Stimulated activated CD8-positive, alpha-beta memory T cell treated with anti-CD3 and anti-CD28 coated beads, Interleukin-7, amount 100 ng/mL, for 48 hours (primary cell): ENCODE results near the gene ZNF880.
"Not testable (repeated sequence)": the region's sequence is repeated elsewhere in the genome, so short reads cannot be mapped to it uniquely, and the experiment has no call there.

Experiments
- DNase-seq, 2 donors: peaks; one replicate each; pipeline ENCODE4 v3.0.0-alpha.2; 2020; ENCODE audit warnings: low read depth in 1 of 2; ENCODE audit errors: extremely low read depth in 1 of 2

Gene ZNF880

GRCh38 chr19:52369559-52370340 lies at the start of gene ZNF880:
Gene ZNF880, plus strand, starts transcription at chr19:52369923. Its CDS starts 43 bp downstream, at chr19:52369966.
- peak; percentile 74 to 86 for DNase-seq

DNA sequence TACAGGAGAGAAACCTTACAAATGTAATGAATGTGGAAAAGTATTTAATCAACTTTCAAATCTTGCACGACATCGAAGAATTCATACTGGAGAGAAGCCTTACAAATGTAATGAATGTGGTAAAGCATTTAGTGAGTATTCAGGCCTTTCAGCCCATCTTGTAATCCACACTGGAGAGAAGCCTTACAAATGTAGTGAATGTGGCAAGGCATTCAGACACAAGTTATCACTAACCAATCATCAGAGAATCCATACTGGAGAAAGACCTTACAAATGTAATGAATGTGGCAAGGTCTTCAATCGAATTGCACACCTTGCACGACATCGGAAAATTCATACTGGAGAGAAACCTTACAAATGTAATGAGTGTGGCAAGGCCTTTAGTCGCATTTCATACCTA lies 47.3 kb upstream of the ZNF880 start:
- DNase-seq: no peak

- DNase-seq: no peak
Observed at GRCh38 chr19:52331757-52332156, 38.0 kb upstream of the ZNF880 start.

- no peak for DNase-seq
Observed at GRCh38 chr19:52335768-52336116, 34.0 kb upstream of the ZNF880 start.

DNA sequence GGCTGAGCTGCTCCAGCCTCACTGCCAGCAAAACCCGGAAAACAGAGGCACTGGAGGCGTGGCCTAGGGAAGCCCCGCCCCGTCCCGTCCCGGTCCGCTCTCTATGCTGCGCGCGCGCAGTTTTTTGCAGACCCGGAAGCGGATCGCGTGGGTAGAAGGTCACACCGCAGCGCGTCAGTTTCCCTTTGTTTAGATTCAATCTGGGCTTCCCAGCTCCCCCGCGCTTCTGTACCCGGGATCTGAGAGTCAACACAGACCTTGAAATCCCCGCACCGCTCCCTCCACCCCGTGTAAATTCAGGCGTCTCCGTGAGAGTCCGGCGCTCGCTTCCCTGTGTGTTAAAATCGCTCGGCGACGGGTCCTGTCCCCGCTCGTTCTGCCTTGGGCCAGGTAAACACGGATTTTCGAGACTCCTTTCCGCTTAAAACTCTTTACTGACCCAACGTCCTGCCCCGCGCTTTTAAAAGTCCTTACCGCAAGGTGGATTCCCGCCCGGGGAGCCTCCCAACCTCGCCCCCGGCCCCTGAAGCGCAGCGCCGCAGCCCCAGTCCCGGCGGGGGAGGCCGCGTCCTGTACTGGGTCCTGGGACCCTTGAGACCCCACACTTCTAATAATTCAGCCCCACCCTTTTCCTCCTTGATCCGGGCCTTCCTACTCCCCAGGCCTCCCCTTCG lies 33.5 kb upstream of the ZNF880 start, which contains the start of gene ZNF610:
Gene ZNF610, plus strand, starts transcription at position 127 of the 674 bp plus-strand sequence. CDS start 12,930 bp downstream, outside the sequence.
- DNase-seq: peak; percentile 61 to 80

GRCh38 chr19:52336791-52337381 lies 32.8 kb upstream of the ZNF880 start:
- no peak for DNase-seq

GRCh38 chr19:52339022-52339421 lies 30.7 kb upstream of the ZNF880 start:
- DNase-seq: not testable (repeated sequence)

DNA sequence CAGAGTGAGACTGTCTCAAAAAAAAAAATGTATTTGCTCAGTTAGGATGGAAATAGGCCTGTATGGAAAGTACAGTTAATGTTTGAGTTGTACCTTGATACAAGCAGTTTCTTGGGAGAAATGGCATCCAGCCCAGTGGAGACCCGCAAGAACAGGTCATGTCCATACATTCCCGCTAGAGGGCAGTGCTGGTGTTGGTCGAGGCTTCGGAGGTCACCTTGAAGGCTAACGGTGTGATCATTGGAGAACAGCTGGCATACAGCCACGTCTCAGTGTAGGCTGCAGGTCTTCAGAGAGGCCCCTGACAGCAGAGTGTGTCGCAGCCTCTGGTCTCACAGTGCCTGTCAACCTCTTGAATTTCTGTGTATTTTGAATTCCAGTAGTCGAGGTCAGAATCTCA lies 26.2 kb upstream of the ZNF880 start:
- DNase-seq: peak in 1 of 2 donors; percentile 28

- no peak for DNase-seq
Observed at GRCh38 chr19:52345162-52345561, 24.6 kb upstream of the ZNF880 start.

GRCh38 chr19:52351512-52351911 lies 18.2 kb upstream of the ZNF880 start:
- DNase-seq: no peak

DNA sequence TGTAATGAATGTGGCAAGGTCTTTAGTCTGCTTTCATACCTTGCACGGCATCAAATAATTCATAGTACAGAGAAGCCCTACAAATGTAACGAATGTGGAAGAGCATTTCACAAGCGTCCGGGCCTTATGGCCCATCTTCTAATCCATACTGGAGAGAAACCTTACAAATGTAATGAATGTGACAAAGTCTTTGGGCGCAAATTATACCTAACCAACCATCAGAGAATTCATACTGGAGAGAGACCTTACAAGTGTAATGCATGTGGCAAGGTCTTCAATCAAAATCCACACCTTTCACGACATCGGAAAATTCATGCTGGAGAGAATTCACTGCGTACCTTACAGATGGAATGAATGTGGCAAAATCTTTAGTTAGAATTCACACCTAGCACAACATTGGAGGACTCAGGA lies 3.3 kb upstream of the ZNF880 start:
- DNase-seq: no peak

- DNase-seq: no peak
Observed at GRCh38 chr19:52370341-52370710, 603 bp downstream of the ZNF880 start.

- DNase-seq: no peak
Observed at GRCh38 chr19:52391135-52391534, 21.4 kb downstream of the ZNF880 start.

DNA sequence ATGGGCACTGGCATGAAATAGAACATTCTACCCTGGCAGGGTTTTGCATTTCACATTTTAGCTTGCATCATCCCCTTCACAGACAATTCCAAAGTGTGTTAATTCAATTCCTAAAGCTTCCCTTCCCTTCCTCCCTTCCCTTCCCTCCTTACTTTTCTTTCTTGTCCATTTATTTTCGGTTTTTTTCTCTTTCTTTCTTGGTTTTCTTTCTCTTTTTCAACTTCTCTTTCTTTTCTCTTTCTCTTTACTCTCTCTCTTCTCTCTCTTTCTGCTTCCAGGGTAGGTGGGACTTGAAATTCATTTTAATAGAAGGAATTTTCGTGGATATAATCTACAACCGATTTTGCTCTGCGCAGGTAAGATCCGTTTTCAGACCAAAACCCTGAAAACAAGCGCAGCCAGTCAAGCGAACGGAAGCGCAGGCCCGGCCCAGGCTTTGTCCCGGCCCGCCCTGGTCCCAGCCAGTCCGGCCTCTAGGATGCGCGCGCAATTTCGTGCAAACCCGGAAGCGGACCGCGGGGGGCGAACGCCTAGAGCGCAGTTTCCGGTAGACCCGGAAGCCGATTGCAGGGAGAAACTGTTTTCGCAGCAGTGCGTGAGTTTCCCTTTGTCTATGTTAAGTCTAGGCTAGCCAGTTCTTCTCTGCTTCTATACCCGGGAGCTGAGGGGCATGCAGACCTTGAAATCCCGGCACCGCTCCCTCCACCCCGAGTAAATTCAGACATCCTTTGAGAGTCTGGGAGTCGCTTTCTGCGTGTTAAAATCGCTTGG lies 27.8 kb downstream of the ZNF880 start, which contains the start of gene ZNF528:
Gene ZNF528, plus strand, starts transcription at position 540 of the 771 bp plus-strand sequence. CDS start 4,165 bp downstream, outside the sequence.
- peak; percentile 83 to 91 for DNase-seq

DNA sequence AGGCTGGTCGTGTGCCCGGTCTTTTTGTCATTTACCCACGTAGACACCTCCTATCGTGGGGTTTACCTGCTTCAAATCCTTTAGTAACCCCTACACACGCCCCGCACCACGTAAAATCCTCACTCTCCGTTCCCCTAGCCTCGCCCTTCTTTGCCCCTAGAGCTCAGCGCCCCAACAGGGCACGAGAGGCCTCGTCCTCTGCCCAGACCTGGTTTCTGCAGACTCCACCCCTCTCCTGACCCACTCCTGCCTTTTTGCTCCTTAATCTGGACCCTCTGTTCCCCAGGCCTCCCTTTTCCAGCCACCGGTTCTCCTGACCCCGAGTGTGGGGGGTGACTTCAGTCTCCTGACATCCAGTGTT lies 28.3 kb downstream of the ZNF880 start:
- DNase-seq: no peak

DNA sequence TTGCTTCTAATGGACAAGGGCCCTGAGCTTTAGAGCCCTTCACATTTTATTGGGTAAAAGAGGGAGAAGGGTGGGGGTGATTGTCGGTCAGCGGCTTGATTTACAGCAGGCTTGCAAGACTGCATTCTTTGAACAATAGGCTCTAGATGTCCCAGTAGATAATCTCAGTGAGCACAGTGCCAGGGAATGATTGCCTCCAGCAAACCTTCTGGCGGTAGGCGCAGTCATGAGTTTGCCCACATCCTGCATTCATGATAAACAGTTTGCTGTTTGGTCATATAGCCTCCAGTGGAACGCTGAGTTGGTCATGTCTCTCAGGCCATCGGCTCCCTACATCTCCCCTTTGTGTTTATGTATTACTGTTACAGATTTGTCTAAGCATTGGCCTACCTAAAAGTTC lies 40.6 kb downstream of the ZNF880 start:
- no peak for DNase-seq

GRCh38 chr19:52415711-52416110 lies 46.0 kb downstream of the ZNF880 start:
- no peak for DNase-seq

GRCh38 chr19:52428937-52429336 lies 59.2 kb downstream of the ZNF880 start, which contains the start of gene ZNF534:
Gene ZNF534, plus strand, starts transcription at chr19:52429148. Its CDS starts 2,327 bp downstream, at chr19:52431475.
- no peak for DNase-seq
